Central memory CD8-positive, alpha-beta T cell (primary cell): ENCODE data around the gene HPCAL1.
"Not testable (repeated sequence)": the region's sequence is repeated elsewhere in the genome, so short reads cannot be mapped to it uniquely, and the experiment has no call there.

Source experiments
- ATAC-seq: fragments of 150-1000 bp; cut with Tn5 transposase; replicated peaks from 2 replicates; pipeline ENCODE4 v1.10.0; 2022; ENCODE audit warnings: mild to moderate bottlenecking, moderate FRiP score, moderate number of reproducible peaks; ENCODE audit not compliant: poor library complexity, severe bottlenecking; ENCODE audit errors: extremely low read depth
- DNase-seq, 2 donors: peaks; one replicate each; pipeline ENCODE4 v3.0.0; 2021; ENCODE audit warnings: low spot score in 2 of 2
- H3K27ac Mint-ChIP-seq: one replicate; pipeline ENCODE4 v1.8.0; 2022; ENCODE audit warnings: low read depth, mild to moderate bottlenecking, moderate library complexity, mixed read lengths
- H3K27me3 Mint-ChIP-seq: one replicate; pipeline ENCODE4 v1.8.0; 2022; ENCODE audit warnings: mixed read lengths
- H3K36me3 Mint-ChIP-seq: one replicate; pipeline ENCODE4 v1.8.0; 2022; ENCODE audit warnings: mild to moderate bottlenecking, moderate library complexity, mixed read lengths; ENCODE audit not compliant: insufficient read depth
- H3K4me1 Mint-ChIP-seq: one replicate; pipeline ENCODE4 v1.8.0; 2022; ENCODE audit warnings: mixed read lengths
- H3K4me3 Mint-ChIP-seq: one replicate; pipeline ENCODE4 v1.8.0; 2022; ENCODE audit warnings: mild to moderate bottlenecking, moderate library complexity, mixed read lengths
- H3K9me3 Mint-ChIP-seq: one replicate; pipeline ENCODE4 v1.8.0; 2022; ENCODE audit warnings: mixed read lengths

HPCAL1 gene

GRCh38 chr2:10452312-10452711 lies 149.6 kb downstream of the HPCAL1 start:
- Mint-ChIP-seq H3K4me1 (peaks cover 15% of the 10 kb centered on the region), H3K9me3 (no peaks in the 10 kb centered on the region), H3K27ac (no peak overlapping the region), H3K36me3 (peaks cover 13% of the 10 kb centered on the region), H3K4me3 (no peak overlapping the region), H3K27me3 (no peaks in the 10 kb centered on the region)
- DNase-seq (no peak), ATAC-seq (no peak)

DNA sequence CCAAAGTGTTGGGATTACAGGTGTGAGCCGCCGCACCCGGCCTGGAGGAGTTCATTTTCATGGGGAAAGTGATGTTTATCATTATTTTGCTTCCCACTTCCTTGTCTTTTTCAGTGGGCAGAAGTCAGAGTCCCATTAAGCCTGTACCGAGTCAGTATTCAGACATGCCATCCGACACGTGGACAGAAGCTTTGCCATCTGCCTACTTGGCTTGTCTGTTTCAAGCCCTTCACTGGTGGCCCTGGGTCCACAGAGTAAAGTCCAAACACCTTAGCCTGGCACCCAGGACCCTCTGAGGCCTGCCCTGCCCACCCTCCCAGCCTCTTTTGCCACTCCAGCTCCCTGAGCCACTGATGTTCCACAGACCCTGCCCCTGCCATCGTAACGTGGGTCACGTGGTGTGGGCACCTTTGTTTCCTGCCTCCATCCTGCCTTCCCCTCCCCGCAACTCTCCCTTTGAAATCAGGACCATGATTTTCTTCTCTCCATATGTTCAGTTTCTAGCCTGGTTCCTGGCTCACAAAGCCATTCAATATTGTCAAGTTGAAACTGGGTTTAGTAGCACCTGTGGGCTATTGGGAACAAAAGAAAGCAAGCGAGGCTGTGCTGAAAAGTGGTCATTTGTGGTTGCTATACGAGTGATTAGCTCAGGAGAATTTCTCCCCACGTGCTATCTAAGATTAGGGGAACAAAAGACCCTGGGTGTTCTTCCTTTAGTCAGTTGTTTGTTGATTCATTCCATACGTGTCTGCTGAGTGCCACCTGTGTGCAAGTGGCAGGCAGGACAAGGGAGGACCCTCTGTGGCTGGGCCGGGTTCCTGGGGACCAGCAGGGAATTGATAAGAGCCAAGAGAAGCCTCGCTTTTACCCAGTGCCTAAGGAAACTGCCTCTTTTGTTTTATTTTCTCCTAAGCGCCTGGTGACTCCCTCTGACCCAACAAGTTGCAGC lies 150.5 kb downstream of the HPCAL1 start:
- H3K27ac Mint-ChIP-seq, result no peak overlapping the region
- ATAC-seq (no peak), DNase-seq (no peak)
- no peak overlapping the region for H3K4me3 Mint-ChIP-seq
- H3K9me3 Mint-ChIP-seq, result no peaks in the 10 kb centered on the region
- peaks cover 8% of the 10 kb centered on the region for H3K36me3 Mint-ChIP-seq
- no peaks in the 10 kb centered on the region for H3K27me3 Mint-ChIP-seq
- H3K4me1 Mint-ChIP-seq, result peaks cover 12% of the 10 kb centered on the region

GRCh38 chr2:10453905-10454298 lies 151.2 kb downstream of the HPCAL1 start:
- ATAC-seq (no peak), DNase-seq (no peak)
- H3K27me3 Mint-ChIP-seq, result peaks cover 5% of the 10 kb centered on the region
- H3K4me3 Mint-ChIP-seq, result no peak overlapping the region
- peaks cover 11% of the 10 kb centered on the region for H3K4me1 Mint-ChIP-seq
- no peaks in the 10 kb centered on the region for H3K9me3 Mint-ChIP-seq
- peaks cover 5% of the 10 kb centered on the region for H3K36me3 Mint-ChIP-seq
- H3K27ac Mint-ChIP-seq, result no peak overlapping the region

DNA sequence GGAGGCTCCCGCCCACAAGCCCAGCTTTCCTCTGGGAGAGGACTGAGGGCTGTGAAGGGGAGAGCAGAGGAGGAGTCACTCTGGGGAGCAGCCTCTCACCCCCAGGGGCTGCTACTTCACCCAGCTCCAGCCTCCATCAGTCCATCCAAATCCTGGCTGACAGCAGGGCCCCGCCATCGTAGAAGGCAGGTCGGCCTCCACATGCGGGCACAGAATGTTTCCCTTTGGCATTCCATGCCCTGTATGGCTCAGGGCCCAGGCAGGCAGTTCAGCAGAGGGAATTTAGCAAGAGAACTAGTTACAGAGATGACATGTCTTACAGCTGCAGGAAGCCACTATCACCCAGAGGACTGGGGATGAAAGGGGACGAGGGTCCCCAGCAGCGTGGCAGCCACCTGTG lies 151.8 kb downstream of the HPCAL1 start:
- H3K4me1 Mint-ChIP-seq, result peaks cover 6% of the 10 kb centered on the region
- H3K36me3 Mint-ChIP-seq, result peaks cover 3% of the 10 kb centered on the region
- no peak for DNase-seq
- ATAC-seq, result no peak
- no peak overlapping the region for H3K4me3 Mint-ChIP-seq
- H3K9me3 Mint-ChIP-seq, result no peaks in the 10 kb centered on the region
- peaks cover 10% of the 10 kb centered on the region for H3K27me3 Mint-ChIP-seq
- H3K27ac Mint-ChIP-seq, result no peak overlapping the region

DNA sequence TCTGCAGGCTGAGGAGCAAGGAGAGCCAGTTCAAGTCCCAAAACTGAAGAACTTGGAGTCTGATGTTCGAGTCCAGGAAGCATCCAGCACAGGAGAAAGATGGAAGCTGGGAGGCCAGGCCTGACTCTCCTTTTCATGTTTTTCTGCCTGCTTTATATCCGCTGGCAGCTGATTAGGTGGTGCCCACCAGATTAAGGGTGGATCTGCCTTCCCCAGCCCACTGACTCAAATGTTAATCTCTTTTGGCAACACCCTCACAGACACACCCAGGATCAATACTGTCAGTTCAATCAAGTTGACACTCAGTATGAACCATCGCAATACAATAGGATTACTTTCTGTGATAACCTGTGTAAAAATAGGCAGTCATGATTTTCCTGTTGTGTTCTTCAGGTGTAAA lies 154.5 kb downstream of the HPCAL1 start:
- DNase-seq, H3K9me3 Mint-ChIP-seq, H3K4me3 Mint-ChIP-seq, ATAC-seq, H3K27ac Mint-ChIP-seq, H3K4me1 Mint-ChIP-seq, H3K36me3 Mint-ChIP-seq: not testable (repeated sequence)
- peaks cover 14% of the 10 kb centered on the region for H3K27me3 Mint-ChIP-seq

- Mint-ChIP-seq H3K27me3 (peaks cover 19% of the 10 kb centered on the region), H3K27ac (no peak overlapping the region), H3K9me3 (no peaks in the 10 kb centered on the region), H3K4me1 (no peaks in the 10 kb centered on the region), H3K36me3 (no peaks in the 10 kb centered on the region), H3K4me3 (no peak overlapping the region)
- ATAC-seq (no peak), DNase-seq (no peak)
These were observed 155.3 kb downstream of the HPCAL1 start for GRCh38 chr2:10457846-10458598.

DNA sequence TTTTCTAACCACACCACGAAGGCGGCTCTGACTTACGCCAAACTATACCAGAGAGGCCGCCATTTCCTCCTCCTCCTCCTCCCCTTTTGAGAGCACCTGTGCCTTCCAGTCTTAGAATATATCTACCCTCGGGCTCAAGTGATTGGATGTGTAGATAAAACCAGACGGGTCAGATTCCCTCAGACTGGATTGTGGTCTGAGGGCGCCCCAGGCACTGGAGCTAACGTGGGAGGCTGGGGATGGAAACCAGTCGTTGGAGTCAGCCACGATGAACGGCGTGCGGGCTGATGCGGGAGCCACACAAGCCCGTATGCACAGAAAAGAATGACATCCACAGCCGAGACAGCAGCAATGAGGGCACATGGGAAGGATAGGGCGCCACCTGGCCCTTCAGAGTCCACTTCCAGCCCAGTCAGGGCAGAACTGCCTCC lies 157.7 kb downstream of the HPCAL1 start:
- H3K36me3 Mint-ChIP-seq, result no peaks in the 10 kb centered on the region
- no peaks in the 10 kb centered on the region for H3K9me3 Mint-ChIP-seq
- peaks cover 19% of the 10 kb centered on the region for H3K27me3 Mint-ChIP-seq
- H3K27ac Mint-ChIP-seq, result no peak overlapping the region
- H3K4me1 Mint-ChIP-seq, result no peaks in the 10 kb centered on the region
- DNase-seq, result no peak
- ATAC-seq, result no peak
- H3K4me3 Mint-ChIP-seq, result no peak overlapping the region

DNA sequence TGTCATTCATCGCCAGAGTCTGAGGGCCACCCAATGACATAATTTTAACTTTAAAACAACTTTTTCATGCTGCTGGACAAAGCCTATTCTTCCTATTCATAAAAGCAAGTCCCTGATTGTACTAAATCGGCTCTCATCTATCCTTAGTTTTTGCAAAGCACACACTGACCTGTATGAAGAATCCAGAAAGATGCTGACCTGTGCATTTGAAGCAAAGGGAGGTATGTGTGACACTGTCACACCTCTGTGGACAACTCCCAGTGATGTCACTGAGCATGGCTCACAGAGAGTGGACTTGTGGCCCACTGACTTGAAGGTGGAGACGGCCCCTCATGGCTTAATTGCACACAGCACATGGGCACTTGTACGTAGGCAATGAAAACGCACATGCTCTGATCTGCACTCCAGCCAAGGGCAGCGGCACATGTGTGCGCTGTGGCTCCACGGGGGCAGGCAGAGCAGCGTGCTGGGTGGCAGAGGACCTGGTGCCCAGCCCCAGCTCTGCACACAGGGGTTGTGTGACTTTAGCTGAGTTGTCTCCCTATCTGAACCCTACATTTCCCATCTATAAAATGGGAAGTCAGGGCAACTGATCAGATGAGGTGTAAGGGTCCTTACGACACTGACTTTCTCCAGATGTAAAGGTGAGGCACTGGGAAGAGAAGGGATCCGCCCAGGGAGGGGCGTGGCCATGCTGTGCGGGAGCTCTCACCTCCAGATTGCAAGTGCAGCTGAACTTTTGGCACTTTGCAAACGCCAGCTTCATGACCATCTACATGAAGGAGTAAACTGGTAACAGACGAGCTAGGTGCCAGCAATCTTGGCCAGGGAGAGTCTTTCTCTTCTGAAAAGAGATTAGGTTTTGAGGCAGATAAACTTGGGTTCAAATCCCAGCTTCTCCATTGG lies 159.7 kb downstream of the HPCAL1 start:
- Mint-ChIP-seq H3K9me3 (no peaks in the 10 kb centered on the region), H3K4me1 (no peaks in the 10 kb centered on the region), H3K4me3 (no peak overlapping the region), H3K36me3 (no peaks in the 10 kb centered on the region), H3K27ac (no peak overlapping the region), H3K27me3 (peaks cover 19% of the 10 kb centered on the region)
- ATAC-seq, result no peak
- DNase-seq, result no peak

DNA sequence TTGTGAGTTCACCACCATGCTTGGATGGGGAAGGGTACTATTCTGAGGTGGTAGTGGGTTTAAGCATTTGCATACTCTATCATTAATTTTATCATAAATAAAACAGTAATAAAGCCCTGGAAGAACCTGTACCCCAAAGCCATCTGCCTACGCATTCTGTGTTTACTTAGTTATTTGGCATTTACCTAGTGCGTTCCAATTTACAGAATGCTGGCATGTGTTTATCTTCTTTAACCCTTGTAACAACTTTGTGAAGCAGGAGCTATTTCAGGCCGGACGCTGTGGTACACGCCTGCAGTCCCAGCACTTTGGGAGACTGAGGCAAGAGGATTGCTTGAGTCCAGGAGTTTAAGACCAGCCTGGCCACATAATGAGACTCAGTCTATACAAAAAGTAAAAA lies 163.2 kb downstream of the HPCAL1 start:
- no peak overlapping the region for H3K4me3 Mint-ChIP-seq
- no peak overlapping the region for H3K27ac Mint-ChIP-seq
- no peaks in the 10 kb centered on the region for H3K36me3 Mint-ChIP-seq
- H3K4me1 Mint-ChIP-seq, result no peaks in the 10 kb centered on the region
- DNase-seq, result no peak
- no peak for ATAC-seq
- peaks cover 21% of the 10 kb centered on the region for H3K27me3 Mint-ChIP-seq
- H3K9me3 Mint-ChIP-seq, result no peaks in the 10 kb centered on the region

DNA sequence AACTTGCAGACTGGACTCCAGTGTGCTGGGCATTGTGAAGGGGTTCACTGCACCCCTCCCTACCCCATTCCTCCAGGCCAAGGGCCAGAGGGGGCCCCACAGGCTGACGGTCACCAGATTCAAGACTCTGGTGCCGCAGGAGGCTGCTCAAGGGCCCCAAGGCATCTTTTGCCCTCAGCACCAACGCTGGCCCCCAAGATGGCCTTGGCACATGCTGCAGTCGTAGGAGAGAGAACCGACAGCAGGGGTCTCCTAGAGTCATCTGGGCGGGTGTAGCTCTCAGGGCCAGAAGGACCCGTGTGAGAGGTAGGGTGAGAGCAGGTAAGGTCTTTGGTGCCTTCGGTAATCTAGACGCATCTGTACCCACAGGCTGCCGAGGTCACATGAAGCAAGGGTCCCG lies 164.1 kb downstream of the HPCAL1 start:
- no peaks in the 10 kb centered on the region for H3K4me1 Mint-ChIP-seq
- no peaks in the 10 kb centered on the region for H3K36me3 Mint-ChIP-seq
- ATAC-seq, result no peak
- H3K27ac Mint-ChIP-seq, result no peak overlapping the region
- no peaks in the 10 kb centered on the region for H3K9me3 Mint-ChIP-seq
- H3K4me3 Mint-ChIP-seq, result no peak overlapping the region
- no peak for DNase-seq
- H3K27me3 Mint-ChIP-seq, result peaks cover 21% of the 10 kb centered on the region

- no peaks in the 10 kb centered on the region for H3K9me3 Mint-ChIP-seq
- no peaks in the 10 kb centered on the region for H3K4me1 Mint-ChIP-seq
- no peak for DNase-seq
- no peak overlapping the region for H3K27ac Mint-ChIP-seq
- H3K4me3 Mint-ChIP-seq, result no peak overlapping the region
- peaks cover 15% of the 10 kb centered on the region for H3K27me3 Mint-ChIP-seq
- no peaks in the 10 kb centered on the region for H3K36me3 Mint-ChIP-seq
- ATAC-seq, result no peak
These were observed 164.7 kb downstream of the HPCAL1 start for GRCh38 chr2:10467401-10467800.

DNA sequence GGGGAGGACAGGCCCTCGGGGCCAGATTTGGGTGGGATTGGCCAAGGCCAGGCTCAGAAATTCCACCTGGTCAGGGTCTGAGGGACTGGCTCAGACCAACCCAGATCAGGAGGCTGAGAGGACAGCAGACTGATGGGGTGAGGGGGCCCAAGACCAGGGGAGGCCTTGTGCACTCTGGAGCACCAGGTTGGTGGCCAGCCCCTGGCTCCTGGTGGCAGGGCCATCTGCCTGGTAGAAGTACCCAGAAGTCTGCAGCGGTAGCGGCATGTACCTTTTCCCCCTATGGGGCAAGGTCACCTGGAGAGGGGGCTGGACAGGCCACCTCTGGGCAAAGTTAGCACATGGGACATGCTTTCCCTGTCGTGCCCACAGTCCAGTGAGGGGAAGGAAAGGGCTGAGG lies 166.6 kb downstream of the HPCAL1 start:
- Mint-ChIP-seq H3K4me1 (no peaks in the 10 kb centered on the region), H3K4me3 (no peak overlapping the region), H3K9me3 (no peaks in the 10 kb centered on the region), H3K36me3 (no peaks in the 10 kb centered on the region), H3K27ac (no peak overlapping the region), H3K27me3 (peaks cover 13% of the 10 kb centered on the region)
- DNase-seq, result no peak
- ATAC-seq, result no peak
